Panc1 (cell line): ENCODE results near the gene H2AZ2. TPM values are rescaled to one million over a fixed set of nuclear protein-coding genes. Genes with fewer than 3 reads are reported as not detected.
"Not testable (repeated sequence)": the region's sequence is repeated elsewhere in the genome, so short reads cannot be mapped to it uniquely, and the experiment has no call there.

Source experiments
- ATAC-seq: fragments of 200-7000 bp; cut with Tn5 transposase; 2 replicates; pipeline ENCODE4 v1.9.1; 2020; ENCODE audit warnings: mild to moderate bottlenecking, moderate library complexity
- BruUV-seq: library from RNA; stranded (reverse); fragments of 400-500 nt; replicated peaks from 2 replicates; lab custom pipeline; 2021; lab: Mats Ljungman, UMichigan
- CTCF ChIA-PET: fragments of 300-600 bp; sonication (Branson Sonifier 250); formaldehyde crosslinking; loops from one replicate; lab custom pipeline; 2022; ENCODE audit warnings: antibody characterized with exemption; lab: Charles Lee
- POLR2A ChIA-PET: fragments of 300-600 bp; sonication (Branson Sonifier 250); formaldehyde crosslinking; loops from one replicate; lab custom pipeline; 2022; ENCODE audit warnings: antibody characterized with exemption; lab: Charles Lee
- DNase-seq: peaks from one replicate; pipeline ENCODE4 v3.0.0-alpha.2; 2010; ENCODE audit warnings: low read depth, low spot score
- H3K27ac ChIP-seq: 2 replicates; pipeline ENCODE4 v1.5.1; 2011; ENCODE audit warnings: mild to moderate bottlenecking, low read length, inconsistent platforms
- H3K27me3 ChIP-seq: fragments of 200-500 bp; sonication (Bioruptor generic); 2 replicates; pipeline ENCODE4 v1.6.0; 2014; ENCODE audit warnings: low read length, inconsistent platforms; ENCODE audit not compliant: control insufficient read depth, insufficient read depth
- H3K36me3 ChIP-seq: fragments of 200-500 bp; sonication (Bioruptor generic); 2 replicates; pipeline ENCODE4 v1.5.1; 2014; ENCODE audit warnings: inconsistent platforms, mild to moderate bottlenecking, low read length, moderate library complexity; ENCODE audit not compliant: control insufficient read depth, insufficient read depth
- H3K4me1 ChIP-seq: 2 replicates; pipeline ENCODE4 v1.5.1; 2011; ENCODE audit warnings: inconsistent platforms, mild to moderate bottlenecking, low read length, moderate library complexity; ENCODE audit not compliant: control insufficient read depth, insufficient read depth
- H3K4me3 ChIP-seq, 2 experiments: 2 replicates each; pipeline ENCODE4 v1.5.1; 2011 to 2012; ENCODE audit warnings: low read depth in 2 of 2, low read length in 2 of 2, mild to moderate bottlenecking in 2 of 2, inconsistent platforms in 1 of 2, moderate library complexity in 1 of 2
- H3K9me3 ChIP-seq: fragments of 200-500 bp; sonication (Bioruptor generic); 2 replicates; pipeline ENCODE4 v1.5.1; 2014; ENCODE audit warnings: low read depth, mild to moderate bottlenecking, inconsistent platforms, low read length, moderate library complexity; ENCODE audit not compliant: control insufficient read depth, insufficient read depth
- CTCF ChIP-seq: fragments of 450-650 bp; IDR thresholded peaks from 2 replicates; pipeline ENCODE4 v1.5.1; 2017; ENCODE audit warnings: mild to moderate bottlenecking
- SIN3A ChIP-seq: IDR thresholded peaks from 2 replicates; pipeline ENCODE4 v1.6.1; 2012; ENCODE audit warnings: low read depth, mild to moderate bottlenecking, low read length, moderate library complexity, borderline replicate concordance; ENCODE audit not compliant: insufficient read depth
- TCF7L2 ChIP-seq: IDR thresholded peaks from 2 replicates; pipeline ENCODE4 v1.6.1; 2011; ENCODE audit warnings: mild to moderate bottlenecking, low read depth, low read length, inconsistent platforms
- in situ Hi-C: cut with HindIII; loops from 2 replicates; pipeline ENCODE4 v1.10.0; 2016; ENCODE audit warnings: low sequenced_read_pairs, low pct_unique_long_range_greater_than_20kb
- intact Hi-C: fragments of 100-400 bp; cut with micrococcal nuclease; formaldehyde crosslinking; loops from one replicate; pipeline ENCODE4 v1.10.0; 2022; ENCODE audit not compliant: unreplicated experiment
- total RNA-seq: library from RNA; stranded (reverse); gene quantifications from one replicate; pipeline ENCODE4 v1.2.1, GENCODE V29; 2021; ENCODE audit not compliant: unreplicated experiment

H2AZ2 gene
- total RNA-seq, 1 experiment from 2014 or later: 319 TPM

GRCh38 chr7:44872787-44873186 is 24.9 kb upstream of the H2AZ2 start:
- in situ Hi-C loops (no loop called here), intact Hi-C loops (no loop called here)
- no TSS peak for BruUV-seq
- POLR2A ChIA-PET: no interaction called here
- Histone ChIP-seq H3K4me1 (no peaks in the 10 kb centered on the region), H3K36me3 (no peaks in the 10 kb centered on the region), H3K27ac (no peak overlapping the region), H3K9me3 (no peaks in the 10 kb centered on the region), H3K4me3 (no peak overlapping the region), H3K27me3 (no peaks in the 10 kb centered on the region)
- DNase-seq (no peak), ATAC-seq (peak; percentile 29)
- no peak for TF ChIP-seq SIN3A
- no peak for TF ChIP-seq CTCF
- TF ChIP-seq TCF7L2: no peak
- CTCF ChIA-PET: no interaction called here

- intact Hi-C loops, POLR2A ChIA-PET, H3K4me3 ChIP-seq, ATAC-seq, H3K36me3 ChIP-seq, DNase-seq, H3K27me3 ChIP-seq, in situ Hi-C loops, BruUV-seq, H3K27ac ChIP-seq, H3K9me3 ChIP-seq, CTCF ChIA-PET, H3K4me1 ChIP-seq: not testable (repeated sequence)
These were observed 24.0 kb upstream of the H2AZ2 start for GRCh38 chr7:44871918-44872317.

GRCh38 chr7:44870780-44871179 is 22.9 kb upstream of the H2AZ2 start:
- H3K27ac ChIP-seq, H3K27me3 ChIP-seq, intact Hi-C loops, in situ Hi-C loops, POLR2A ChIA-PET, H3K36me3 ChIP-seq, H3K4me3 ChIP-seq, CTCF ChIA-PET, DNase-seq, H3K4me1 ChIP-seq, ATAC-seq, BruUV-seq, H3K9me3 ChIP-seq: not testable (repeated sequence)

GRCh38 chr7:44870336-44870735 is 22.4 kb upstream of the H2AZ2 start:
- in situ Hi-C loops, ATAC-seq, BruUV-seq, intact Hi-C loops, CTCF ChIA-PET, DNase-seq, H3K27me3 ChIP-seq, POLR2A ChIA-PET, H3K36me3 ChIP-seq, H3K27ac ChIP-seq, H3K4me1 ChIP-seq, H3K9me3 ChIP-seq, H3K4me3 ChIP-seq: not testable (repeated sequence)
